ENCODE results near the gene SPSB2.

The SPSB2 gene

DNA sequence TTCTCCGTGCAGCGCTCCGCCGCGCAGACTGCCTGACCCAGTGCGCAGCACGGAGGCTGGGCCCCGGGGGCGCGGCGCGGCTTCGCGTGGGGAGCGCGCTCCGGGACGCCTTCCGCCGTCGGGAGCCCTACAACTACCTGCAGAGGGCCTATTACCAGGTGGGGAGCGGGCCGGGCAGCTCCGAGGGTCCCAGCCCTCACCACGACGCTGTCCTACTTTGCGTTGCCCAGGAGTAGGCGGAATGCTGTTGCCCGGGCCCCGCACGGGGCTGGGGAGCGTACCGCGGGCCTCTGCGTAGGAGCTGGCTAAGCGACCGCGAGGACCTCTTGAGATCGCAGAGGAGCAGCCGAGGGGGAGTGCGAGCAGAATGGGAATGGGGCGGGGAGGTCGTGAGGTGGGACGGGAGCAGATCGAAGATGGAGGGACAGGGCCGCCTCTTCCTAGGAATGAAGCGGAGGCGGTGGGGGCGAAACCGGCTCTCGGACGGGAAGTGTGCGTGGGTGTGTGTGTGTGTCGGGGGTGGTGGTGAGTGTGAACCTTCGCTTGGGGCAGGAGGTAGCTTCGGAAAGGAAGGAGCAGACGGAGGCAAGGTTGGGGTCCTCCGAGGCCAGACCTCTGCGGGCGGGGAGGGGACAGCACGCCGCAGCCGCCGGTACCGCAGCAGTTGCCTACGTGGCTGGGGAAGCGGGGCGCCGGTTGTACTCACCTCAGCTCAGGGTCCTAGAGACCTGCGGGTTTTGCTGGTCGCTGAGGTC, 44.1 kb downstream of the SPSB2 start (continued):
- TF ChIP-seq, protein P1, sequence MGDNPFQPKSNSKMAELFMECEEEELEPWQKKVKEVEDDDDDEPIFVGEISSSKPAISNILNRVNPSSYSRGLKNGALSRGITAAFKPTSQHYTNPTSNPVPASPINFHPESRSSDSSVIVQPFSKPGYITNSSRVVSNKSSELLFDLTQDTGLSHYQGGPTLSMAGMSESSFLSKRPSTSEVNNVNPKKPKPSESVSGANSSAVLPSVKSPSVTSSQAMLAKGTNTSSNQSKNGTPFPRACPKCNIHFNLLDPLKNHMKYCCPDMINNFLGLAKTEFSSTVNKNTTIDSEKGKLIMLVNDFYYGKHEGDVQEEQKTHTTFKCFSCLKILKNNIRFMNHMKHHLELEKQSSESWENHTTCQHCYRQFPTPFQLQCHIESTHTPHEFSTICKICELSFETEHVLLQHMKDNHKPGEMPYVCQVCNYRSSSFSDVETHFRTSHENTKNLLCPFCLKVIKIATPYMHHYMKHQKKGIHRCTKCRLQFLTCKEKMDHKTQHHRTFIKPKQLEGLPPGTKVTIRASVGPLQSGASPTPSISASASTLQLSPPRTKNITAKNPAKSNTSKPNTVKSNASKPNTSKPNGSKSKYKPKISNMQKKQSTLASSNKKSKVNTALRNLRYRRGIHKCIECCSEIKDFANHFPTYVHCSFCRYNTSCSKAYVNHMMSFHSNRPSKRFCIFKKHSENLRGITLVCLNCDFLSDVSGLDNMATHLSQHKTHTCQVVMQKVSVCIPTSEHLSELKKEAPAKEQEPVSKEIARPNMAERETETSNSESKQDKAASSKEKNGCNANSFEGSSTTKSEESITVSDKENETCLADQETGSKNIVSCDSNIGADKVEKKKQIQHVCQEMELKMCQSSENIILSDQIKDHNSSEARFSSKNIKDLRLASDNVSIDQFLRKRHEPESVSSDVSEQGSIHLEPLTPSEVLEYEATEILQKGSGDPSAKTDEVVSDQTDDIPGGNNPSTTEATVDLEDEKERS (tag by site-specific recombination; IDR thresholded peaks at IDR 0.05), result no peak
- peak; percentile 87 for TF ChIP-seq ZNF701 (tag by site-specific recombination; IDR thresholded peaks at IDR 0.05)
- TF ChIP-seq, protein P2, sequence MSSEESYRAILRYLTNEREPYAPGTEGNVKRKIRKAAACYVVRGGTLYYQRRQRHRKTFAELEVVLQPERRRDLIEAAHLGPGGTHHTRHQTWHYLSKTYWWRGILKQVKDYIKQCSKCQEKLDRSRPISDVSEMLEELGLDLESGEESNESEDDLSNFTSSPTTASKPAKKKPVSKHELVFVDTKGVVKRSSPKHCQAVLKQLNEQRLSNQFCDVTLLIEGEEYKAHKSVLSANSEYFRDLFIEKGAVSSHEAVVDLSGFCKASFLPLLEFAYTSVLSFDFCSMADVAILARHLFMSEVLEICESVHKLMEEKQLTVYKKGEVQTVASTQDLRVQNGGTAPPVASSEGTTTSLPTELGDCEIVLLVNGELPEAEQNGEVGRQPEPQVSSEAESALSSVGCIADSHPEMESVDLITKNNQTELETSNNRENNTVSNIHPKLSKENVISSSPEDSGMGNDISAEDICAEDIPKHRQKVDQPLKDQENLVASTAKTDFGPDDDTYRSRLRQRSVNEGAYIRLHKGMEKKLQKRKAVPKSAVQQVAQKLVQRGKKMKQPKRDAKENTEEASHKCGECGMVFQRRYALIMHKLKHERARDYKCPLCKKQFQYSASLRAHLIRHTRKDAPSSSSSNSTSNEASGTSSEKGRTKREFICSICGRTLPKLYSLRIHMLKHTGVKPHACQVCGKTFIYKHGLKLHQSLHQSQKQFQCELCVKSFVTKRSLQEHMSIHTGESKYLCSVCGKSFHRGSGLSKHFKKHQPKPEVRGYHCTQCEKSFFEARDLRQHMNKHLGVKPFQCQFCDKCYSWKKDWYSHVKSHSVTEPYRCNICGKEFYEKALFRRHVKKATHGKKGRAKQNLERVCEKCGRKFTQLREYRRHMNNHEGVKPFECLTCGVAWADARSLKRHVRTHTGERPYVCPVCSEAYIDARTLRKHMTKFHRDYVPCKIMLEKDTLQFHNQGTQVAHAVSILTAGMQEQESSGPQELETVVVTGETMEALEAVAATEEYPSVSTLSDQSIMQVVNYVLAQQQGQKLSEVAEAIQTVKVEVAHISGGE (tag by site-specific recombination; conservative IDR thresholded peaks at IDR 0.05; ENCODE audit: low read depth), result peak; percentile 59
- TF ChIP-seq, protein P3, sequence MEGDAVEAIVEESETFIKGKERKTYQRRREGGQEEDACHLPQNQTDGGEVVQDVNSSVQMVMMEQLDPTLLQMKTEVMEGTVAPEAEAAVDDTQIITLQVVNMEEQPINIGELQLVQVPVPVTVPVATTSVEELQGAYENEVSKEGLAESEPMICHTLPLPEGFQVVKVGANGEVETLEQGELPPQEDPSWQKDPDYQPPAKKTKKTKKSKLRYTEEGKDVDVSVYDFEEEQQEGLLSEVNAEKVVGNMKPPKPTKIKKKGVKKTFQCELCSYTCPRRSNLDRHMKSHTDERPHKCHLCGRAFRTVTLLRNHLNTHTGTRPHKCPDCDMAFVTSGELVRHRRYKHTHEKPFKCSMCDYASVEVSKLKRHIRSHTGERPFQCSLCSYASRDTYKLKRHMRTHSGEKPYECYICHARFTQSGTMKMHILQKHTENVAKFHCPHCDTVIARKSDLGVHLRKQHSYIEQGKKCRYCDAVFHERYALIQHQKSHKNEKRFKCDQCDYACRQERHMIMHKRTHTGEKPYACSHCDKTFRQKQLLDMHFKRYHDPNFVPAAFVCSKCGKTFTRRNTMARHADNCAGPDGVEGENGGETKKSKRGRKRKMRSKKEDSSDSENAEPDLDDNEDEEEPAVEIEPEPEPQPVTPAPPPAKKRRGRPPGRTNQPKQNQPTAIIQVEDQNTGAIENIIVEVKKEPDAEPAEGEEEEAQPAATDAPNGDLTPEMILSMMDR (tag by site-specific recombination; IDR thresholded peaks at IDR 0.05), result no peak
- TF ChIP-seq KLF9 (tag by site-specific recombination; IDR thresholded peaks at IDR 0.05; ENCODE audit: low read depth), result peak; percentile 70; the same call in 1 of the 2 replicates
- TF ChIP-seq ZNF792 (tag by site-specific recombination; IDR thresholded peaks at IDR 0.05), result peak; percentile 68; the same call in 1 of the 2 replicates
- TF ChIP-seq, protein P4, sequence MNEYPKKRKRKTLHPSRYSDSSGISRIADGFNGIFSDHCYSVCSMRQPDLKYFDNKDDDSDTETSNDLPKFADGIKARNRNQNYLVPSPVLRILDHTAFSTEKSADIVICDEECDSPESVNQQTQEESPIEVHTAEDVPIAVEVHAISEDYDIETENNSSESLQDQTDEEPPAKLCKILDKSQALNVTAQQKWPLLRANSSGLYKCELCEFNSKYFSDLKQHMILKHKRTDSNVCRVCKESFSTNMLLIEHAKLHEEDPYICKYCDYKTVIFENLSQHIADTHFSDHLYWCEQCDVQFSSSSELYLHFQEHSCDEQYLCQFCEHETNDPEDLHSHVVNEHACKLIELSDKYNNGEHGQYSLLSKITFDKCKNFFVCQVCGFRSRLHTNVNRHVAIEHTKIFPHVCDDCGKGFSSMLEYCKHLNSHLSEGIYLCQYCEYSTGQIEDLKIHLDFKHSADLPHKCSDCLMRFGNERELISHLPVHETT (tag by site-specific recombination; IDR thresholded peaks at IDR 0.05), result no peak; the same call in 1 of the 2 replicates
- TF ChIP-seq, protein P5, sequence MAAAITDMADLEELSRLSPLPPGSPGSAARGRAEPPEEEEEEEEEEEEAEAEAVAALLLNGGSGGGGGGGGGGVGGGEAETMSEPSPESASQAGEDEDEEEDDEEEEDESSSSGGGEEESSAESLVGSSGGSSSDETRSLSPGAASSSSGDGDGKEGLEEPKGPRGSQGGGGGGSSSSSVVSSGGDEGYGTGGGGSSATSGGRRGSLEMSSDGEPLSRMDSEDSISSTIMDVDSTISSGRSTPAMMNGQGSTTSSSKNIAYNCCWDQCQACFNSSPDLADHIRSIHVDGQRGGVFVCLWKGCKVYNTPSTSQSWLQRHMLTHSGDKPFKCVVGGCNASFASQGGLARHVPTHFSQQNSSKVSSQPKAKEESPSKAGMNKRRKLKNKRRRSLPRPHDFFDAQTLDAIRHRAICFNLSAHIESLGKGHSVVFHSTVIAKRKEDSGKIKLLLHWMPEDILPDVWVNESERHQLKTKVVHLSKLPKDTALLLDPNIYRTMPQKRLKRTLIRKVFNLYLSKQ (tag by site-specific recombination; IDR thresholded peaks at IDR 0.05; ENCODE audit: borderline replicate concordance), result 0 out of 2 replicates have a peak, but pooled peaks have one; percentile 53
- no peak for TF ChIP-seq ZNF626 (tag by site-specific recombination; IDR thresholded peaks at IDR 0.05)
- peak; percentile 61; the same call in 1 of the 2 replicates for TF ChIP-seq YY1 (tag by site-specific recombination; IDR thresholded peaks at IDR 0.05)
- TF ChIP-seq ZBTB7A (tag by site-specific recombination; IDR thresholded peaks at IDR 0.05; ENCODE audit: low read depth), result peak; percentile 75
- TF ChIP-seq, protein P6, sequence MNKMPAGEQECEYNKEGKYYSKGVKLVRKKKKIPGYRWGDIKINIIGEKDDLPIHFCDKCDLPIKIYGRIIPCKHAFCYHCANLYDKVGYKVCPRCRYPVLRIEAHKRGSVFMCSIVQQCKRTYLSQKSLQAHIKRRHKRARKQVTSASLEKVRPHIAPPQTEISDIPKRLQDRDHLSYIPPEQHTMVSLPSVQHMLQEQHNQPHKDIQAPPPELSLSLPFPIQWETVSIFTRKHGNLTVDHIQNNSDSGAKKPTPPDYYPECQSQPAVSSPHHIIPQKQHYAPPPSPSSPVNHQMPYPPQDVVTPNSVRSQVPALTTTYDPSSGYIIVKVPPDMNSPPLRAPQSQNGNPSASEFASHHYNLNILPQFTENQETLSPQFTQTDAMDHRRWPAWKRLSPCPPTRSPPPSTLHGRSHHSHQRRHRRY (tag by site-specific recombination; IDR thresholded peaks at IDR 0.05), result 0 out of 2 replicates have a peak, but pooled peaks have one; percentile 50
- no peak for TF ChIP-seq ZNF585B (tag by site-specific recombination; IDR thresholded peaks at IDR 0.05)
- TF ChIP-seq ZNF426 (tag by site-specific recombination; IDR thresholded peaks at IDR 0.05), result no peak
- TF ChIP-seq ZNF391 (tag by site-specific recombination; IDR thresholded peaks at IDR 0.05; ENCODE audit: borderline replicate concordance, low read depth), result peak; percentile 90
- TF ChIP-seq, protein P7, sequence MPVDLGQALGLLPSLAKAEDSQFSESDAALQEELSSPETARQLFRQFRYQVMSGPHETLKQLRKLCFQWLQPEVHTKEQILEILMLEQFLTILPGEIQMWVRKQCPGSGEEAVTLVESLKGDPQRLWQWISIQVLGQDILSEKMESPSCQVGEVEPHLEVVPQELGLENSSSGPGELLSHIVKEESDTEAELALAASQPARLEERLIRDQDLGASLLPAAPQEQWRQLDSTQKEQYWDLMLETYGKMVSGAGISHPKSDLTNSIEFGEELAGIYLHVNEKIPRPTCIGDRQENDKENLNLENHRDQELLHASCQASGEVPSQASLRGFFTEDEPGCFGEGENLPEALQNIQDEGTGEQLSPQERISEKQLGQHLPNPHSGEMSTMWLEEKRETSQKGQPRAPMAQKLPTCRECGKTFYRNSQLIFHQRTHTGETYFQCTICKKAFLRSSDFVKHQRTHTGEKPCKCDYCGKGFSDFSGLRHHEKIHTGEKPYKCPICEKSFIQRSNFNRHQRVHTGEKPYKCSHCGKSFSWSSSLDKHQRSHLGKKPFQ (tag by site-specific recombination; IDR thresholded peaks at IDR 0.05), result peak; percentile 97
- TF ChIP-seq ZFP69B (tag by site-specific recombination; IDR thresholded peaks at IDR 0.05), result no peak; the same call in 1 of the 2 replicates
- peak; percentile 72 for TF ChIP-seq GLIS2 (tag by site-specific recombination; IDR thresholded peaks at IDR 0.05)
- TF ChIP-seq ZNF311 (tag by site-specific recombination; IDR thresholded peaks at IDR 0.05; ENCODE audit: borderline replicate concordance), result no peak
- TF ChIP-seq ZNF837 (tag by site-specific recombination; IDR thresholded peaks at IDR 0.05), result 0 out of 2 replicates have a peak, but pooled peaks have one; percentile 67
- TF ChIP-seq, protein P8, sequence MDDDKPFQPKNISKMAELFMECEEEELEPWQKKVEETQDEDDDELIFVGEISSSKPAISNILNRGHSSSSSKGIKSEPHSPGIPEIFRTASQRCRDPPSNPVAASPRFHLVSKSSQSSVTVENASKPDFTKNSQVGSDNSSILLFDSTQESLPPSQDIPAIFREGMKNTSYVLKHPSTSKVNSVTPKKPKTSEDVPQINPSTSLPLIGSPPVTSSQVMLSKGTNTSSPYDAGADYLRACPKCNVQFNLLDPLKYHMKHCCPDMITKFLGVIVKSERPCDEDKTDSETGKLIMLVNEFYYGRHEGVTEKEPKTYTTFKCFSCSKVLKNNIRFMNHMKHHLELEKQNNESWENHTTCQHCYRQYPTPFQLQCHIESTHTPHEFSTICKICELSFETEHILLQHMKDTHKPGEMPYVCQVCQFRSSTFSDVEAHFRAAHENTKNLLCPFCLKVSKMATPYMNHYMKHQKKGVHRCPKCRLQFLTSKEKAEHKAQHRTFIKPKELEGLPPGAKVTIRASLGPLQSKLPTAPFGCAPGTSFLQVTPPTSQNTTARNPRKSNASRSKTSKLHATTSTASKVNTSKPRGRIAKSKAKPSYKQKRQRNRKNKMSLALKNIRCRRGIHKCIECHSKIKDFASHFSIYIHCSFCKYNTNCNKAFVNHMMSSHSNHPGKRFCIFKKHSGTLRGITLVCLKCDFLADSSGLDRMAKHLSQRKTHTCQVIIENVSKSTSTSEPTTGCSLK (tag by site-specific recombination; IDR thresholded peaks at IDR 0.05), result no peak
